Measurements from ENCODE around the gene NCBP2L. TPM values are rescaled to one million over a fixed set of nuclear protein-coding genes. Genes with fewer than 3 reads are reported as not detected.
"Not testable (repeated sequence)": the region's sequence is repeated elsewhere in the genome, so short reads cannot be mapped to it uniquely, and the experiment has no call there.

NCBP2L gene
- total and polyA plus RNA-seq, 2 donors, result 0.09 to 0.21 TPM

- Histone ChIP-seq H3K4me3 (ENCODE audit: low read length in 2 of 2) (peak within 1 kb of the TSS; percentile 44 to 66), H3K9me3 (ENCODE audit: control insufficient read depth in 2 of 2, insufficient read depth in 1 of 2, low read length in 1 of 2) (no peaks in the 10 kb centered on the region), H3K27ac (ENCODE audit: low read depth in 1 of 2, low read length in 1 of 2) (peak within 1 kb of the TSS in 1 of 2 donors; percentile 65), H3K4me1 (ENCODE audit: control insufficient read depth in 2 of 2, insufficient read depth in 2 of 2, low read length in 2 of 2) (peaks cover 0 to 18% of the 10 kb centered on the region in 2 donors), H3K36me3 (ENCODE audit: control insufficient read depth in 2 of 2, insufficient read depth in 2 of 2, low read length in 1 of 2) (no peaks in the 10 kb centered on the region), H3K27me3 (ENCODE audit: control insufficient read depth in 2 of 2, insufficient read depth in 1 of 2, low read length in 1 of 2) (peaks cover 0 to 47% of the 10 kb centered on the region in 2 donors)
- under 1% methylated on average over 59 of the region's 59 CpGs for WGBS
- DNase-seq (ENCODE audit: low read depth in 6 of 9, low spot score in 9 of 9), result peak in 4 of 9 donors; percentile 13 to 58 (median 24)
Measured at GRCh38 chrX:107775734-107776511, 1.6 kb upstream of the NCBP2L start, which contains the start of gene TSC22D3. TSC22D3 (minus strand) TSS chrX:107775787; CDS start chrX:107775419, 368 bp downstream.

GRCh38 chrX:107776649-107777535 is 641 bp upstream of the NCBP2L start:
- Histone ChIP-seq H3K9me3 (ENCODE audit: control insufficient read depth in 2 of 2, insufficient read depth in 1 of 2, low read length in 1 of 2) (no peaks in the 10 kb centered on the region), H3K27me3 (ENCODE audit: control insufficient read depth in 2 of 2, insufficient read depth in 1 of 2, low read length in 1 of 2) (peaks cover 0 to 47% of the 10 kb centered on the region in 2 donors), H3K27ac (ENCODE audit: low read depth in 1 of 2, low read length in 1 of 2) (no peak overlapping the region), H3K4me3 (ENCODE audit: low read length in 2 of 2) (peak overlapping the region; percentile 44 to 66), H3K4me1 (ENCODE audit: control insufficient read depth in 2 of 2, insufficient read depth in 2 of 2, low read length in 2 of 2) (peaks cover 0 to 18% of the 10 kb centered on the region in 2 donors), H3K36me3 (ENCODE audit: control insufficient read depth in 2 of 2, insufficient read depth in 2 of 2, low read length in 1 of 2) (no peaks in the 10 kb centered on the region)
- DNase-seq (ENCODE audit: low read depth in 6 of 9, low spot score in 9 of 9), result peak; percentile 54 to 89 (median 71)
- 6% methylated on average over 20 of the region's 20 CpGs for WGBS

- Histone ChIP-seq H3K4me1 (ENCODE audit: control insufficient read depth in 2 of 2, insufficient read depth in 2 of 2, low read length in 2 of 2) (peaks cover 0 to 13% of the 10 kb centered on the region in 2 donors), H3K4me3 (ENCODE audit: low read length in 2 of 2) (no peak overlapping the region), H3K27ac (ENCODE audit: low read depth in 1 of 2, low read length in 1 of 2) (no peak overlapping the region), H3K36me3 (ENCODE audit: control insufficient read depth in 2 of 2, insufficient read depth in 2 of 2, low read length in 1 of 2) (no peaks in the 10 kb centered on the region), H3K9me3 (ENCODE audit: control insufficient read depth in 2 of 2, insufficient read depth in 1 of 2, low read length in 1 of 2) (no peaks in the 10 kb centered on the region), H3K27me3 (ENCODE audit: control insufficient read depth in 2 of 2, insufficient read depth in 1 of 2, low read length in 1 of 2) (peaks cover 0 to 18% of the 10 kb centered on the region in 2 donors)
- 97% methylated on average over 9 of the region's 9 CpGs for WGBS
- no peak for DNase-seq (ENCODE audit: low read depth in 6 of 9, low spot score in 9 of 9)
Measured at GRCh38 chrX:107780525-107780924, 3.0 kb downstream of the NCBP2L start.

GRCh38 chrX:107787827-107788226 is 10.3 kb downstream of the NCBP2L start:
- Histone ChIP-seq H3K4me1 (ENCODE audit: control insufficient read depth in 2 of 2, insufficient read depth in 2 of 2, low read length in 2 of 2) (no peaks in the 10 kb centered on the region), H3K9me3 (ENCODE audit: control insufficient read depth in 2 of 2, insufficient read depth in 1 of 2, low read length in 1 of 2) (no peaks in the 10 kb centered on the region), H3K36me3 (ENCODE audit: control insufficient read depth in 2 of 2, insufficient read depth in 2 of 2, low read length in 1 of 2) (no peaks in the 10 kb centered on the region), H3K27ac (ENCODE audit: low read depth in 1 of 2, low read length in 1 of 2) (no peak overlapping the region), H3K27me3 (ENCODE audit: control insufficient read depth in 2 of 2, insufficient read depth in 1 of 2, low read length in 1 of 2) (peaks cover 0 to 2% of the 10 kb centered on the region in 2 donors), H3K4me3 (ENCODE audit: low read length in 2 of 2) (no peak overlapping the region)
- DNase-seq (ENCODE audit: low read depth in 6 of 9, low spot score in 9 of 9), result no peak
- WGBS, result 84% methylated on average over 1 of the region's 1 CpG

- Histone ChIP-seq H3K27me3 (ENCODE audit: control insufficient read depth in 2 of 2, insufficient read depth in 1 of 2, low read length in 1 of 2) (no peaks in the 10 kb centered on the region), H3K27ac (ENCODE audit: low read depth in 1 of 2, low read length in 1 of 2) (no peak overlapping the region), H3K9me3 (ENCODE audit: control insufficient read depth in 2 of 2, insufficient read depth in 1 of 2, low read length in 1 of 2) (no peaks in the 10 kb centered on the region), H3K4me1 (ENCODE audit: control insufficient read depth in 2 of 2, insufficient read depth in 2 of 2, low read length in 2 of 2) (no peaks in the 10 kb centered on the region), H3K36me3 (ENCODE audit: control insufficient read depth in 2 of 2, insufficient read depth in 2 of 2, low read length in 1 of 2) (no peaks in the 10 kb centered on the region), H3K4me3 (ENCODE audit: low read length in 2 of 2) (no peak overlapping the region)
- 97% methylated on average over 1 of the region's 1 CpG for WGBS
- DNase-seq (ENCODE audit: low read depth in 6 of 9, low spot score in 9 of 9), result no peak
Measured at GRCh38 chrX:107804427-107804826, 26.9 kb downstream of the NCBP2L start.

- 95% methylated on average over 3 of the region's 3 CpGs for WGBS
- H3K4me3 ChIP-seq (ENCODE audit: low read length in 2 of 2), result no peak overlapping the region
Measured at GRCh38 chrX:107805179-107805578, 27.6 kb downstream of the NCBP2L start.

GRCh38 chrX:107810053-107810452 is 32.5 kb downstream of the NCBP2L start:
- not testable (repeated sequence) for H3K27me3 ChIP-seq (ENCODE audit: control insufficient read depth in 2 of 2, insufficient read depth in 1 of 2, low read length in 1 of 2); H3K4me3 ChIP-seq (ENCODE audit: low read length in 2 of 2); H3K27ac ChIP-seq (ENCODE audit: low read depth in 1 of 2, low read length in 1 of 2); DNase-seq (ENCODE audit: low read depth in 6 of 9, low spot score in 9 of 9); H3K4me1 ChIP-seq (ENCODE audit: control insufficient read depth in 2 of 2, insufficient read depth in 2 of 2, low read length in 2 of 2); H3K36me3 ChIP-seq (ENCODE audit: control insufficient read depth in 2 of 2, insufficient read depth in 2 of 2, low read length in 1 of 2); H3K9me3 ChIP-seq (ENCODE audit: control insufficient read depth in 2 of 2, insufficient read depth in 1 of 2, low read length in 1 of 2)
- 98% methylated on average over 10 of the region's 10 CpGs for WGBS

More at GRCh38 chrX:107805179-107805578, 27.6 kb downstream of the NCBP2L start:
- no peak overlapping the region for H3K27ac ChIP-seq (ENCODE audit: low read depth in 1 of 2, low read length in 1 of 2)
- DNase-seq (ENCODE audit: low read depth in 6 of 9, low spot score in 9 of 9), result no peak
- H3K27me3 ChIP-seq (ENCODE audit: control insufficient read depth in 2 of 2, insufficient read depth in 1 of 2, low read length in 1 of 2), result no peaks in the 10 kb centered on the region
- H3K4me1 ChIP-seq (ENCODE audit: control insufficient read depth in 2 of 2, insufficient read depth in 2 of 2, low read length in 2 of 2), result no peaks in the 10 kb centered on the region
- H3K36me3 ChIP-seq (ENCODE audit: control insufficient read depth in 2 of 2, insufficient read depth in 2 of 2, low read length in 1 of 2), result no peaks in the 10 kb centered on the region
- H3K9me3 ChIP-seq (ENCODE audit: control insufficient read depth in 2 of 2, insufficient read depth in 1 of 2, low read length in 1 of 2), result no peaks in the 10 kb centered on the region

GRCh38 chrX:107818900-107819521 is 41.5 kb downstream of the NCBP2L start:
- Histone ChIP-seq H3K4me1 (ENCODE audit: control insufficient read depth in 2 of 2, insufficient read depth in 2 of 2, low read length in 2 of 2) (no peaks in the 10 kb centered on the region), H3K9me3 (ENCODE audit: control insufficient read depth in 2 of 2, insufficient read depth in 1 of 2, low read length in 1 of 2) (peaks cover 0 to 8% of the 10 kb centered on the region in 2 donors), H3K4me3 (ENCODE audit: low read length in 2 of 2) (no peak overlapping the region), H3K27ac (ENCODE audit: low read depth in 1 of 2, low read length in 1 of 2) (no peak overlapping the region), H3K27me3 (ENCODE audit: control insufficient read depth in 2 of 2, insufficient read depth in 1 of 2, low read length in 1 of 2) (no peaks in the 10 kb centered on the region), H3K36me3 (ENCODE audit: control insufficient read depth in 2 of 2, insufficient read depth in 2 of 2, low read length in 1 of 2) (no peaks in the 10 kb centered on the region)
- DNase-seq (ENCODE audit: low read depth in 6 of 9, low spot score in 9 of 9), result no peak

Measured in thymus (tissue), 11 donors.